HG03432 (cell line): ENCODE results near the gene RAB22A.
"Not testable (repeated sequence)": the region's sequence is repeated elsewhere in the genome, so short reads cannot be mapped to it uniquely, and the experiment has no call there.

Source experiments
- ATAC-seq: cut with Tn5 transposase; IDR thresholded peaks from one replicate; pipeline ENCODE4 v1.9.1; 2021; ENCODE audit warnings: mild to moderate bottlenecking, moderate library complexity; ENCODE audit not compliant: unreplicated experiment

Gene RAB22A

DNA sequence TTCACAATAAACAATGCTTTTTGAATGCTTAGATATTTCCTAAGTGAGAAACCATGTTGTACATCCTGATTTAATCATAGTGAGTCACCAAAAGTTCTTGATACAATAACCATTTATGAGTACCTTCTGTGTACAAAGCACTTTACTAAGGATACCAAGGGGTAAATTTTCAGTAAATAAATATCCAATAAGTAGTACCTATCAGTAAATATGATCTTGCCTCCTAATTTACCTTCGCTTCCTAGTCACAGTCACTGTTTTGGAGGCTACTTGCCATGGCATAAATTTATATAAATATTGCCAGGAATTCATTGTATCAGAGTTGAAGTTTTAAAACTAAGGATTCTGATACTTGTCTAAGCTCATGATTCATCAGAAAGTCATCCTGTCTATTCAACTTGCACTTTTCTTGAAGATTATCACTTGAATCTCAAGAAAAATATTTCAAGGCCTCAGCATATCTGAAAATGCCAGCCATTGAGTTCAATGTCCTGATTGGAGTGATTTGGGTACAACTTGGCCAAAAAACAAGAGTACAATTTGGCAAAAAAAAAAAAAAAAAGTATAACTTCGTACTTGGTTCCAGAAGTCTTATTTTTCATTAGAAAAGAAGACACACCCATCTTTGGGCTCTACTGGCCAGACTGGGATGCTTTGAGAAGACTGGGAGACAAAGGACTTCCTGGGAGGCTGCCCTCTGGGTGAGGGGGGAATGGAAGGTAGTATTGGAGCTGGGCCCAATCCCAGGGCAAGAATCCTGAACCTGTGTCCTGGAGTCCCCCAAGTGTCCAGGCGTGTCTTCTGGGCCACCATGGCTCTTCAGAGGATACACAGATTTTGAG, 32.8 kb downstream of the RAB22A start:
- no peak for ATAC-seq

GRCh38 chr20:58344741-58345140, 35.2 kb downstream of the RAB22A start:
- no peak for ATAC-seq

- ATAC-seq = no peak
Measured at GRCh38 chr20:58349570-58349969, 40.1 kb downstream of the RAB22A start.

GRCh38 chr20:58352468-58352867, 43.0 kb downstream of the RAB22A start:
- ATAC-seq = no peak

- ATAC-seq = no peak
Measured at GRCh38 chr20:58359441-58359840, 49.9 kb downstream of the RAB22A start.

DNA sequence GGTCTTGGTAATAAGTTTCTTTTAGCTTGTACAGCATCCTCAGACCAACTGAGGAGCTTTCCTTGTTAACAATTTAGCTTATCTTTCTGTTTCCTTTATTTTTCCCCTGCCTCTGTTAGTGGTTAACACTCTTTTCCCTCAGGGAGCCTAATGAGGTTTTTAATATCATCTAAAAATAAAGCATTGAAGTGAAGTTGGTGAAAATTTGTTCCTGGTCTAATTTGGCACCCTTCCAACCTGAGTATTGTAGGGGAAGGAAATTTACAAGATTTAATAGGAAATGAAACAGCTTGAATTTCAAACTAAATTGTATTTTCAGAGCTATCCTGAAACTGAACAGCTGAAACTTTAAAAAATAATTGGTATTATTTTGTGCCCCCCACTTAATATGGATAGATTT, 51.4 kb downstream of the RAB22A start:
- ATAC-seq = no peak

- no peak for ATAC-seq
Measured at GRCh38 chr20:58361481-58362205, 52.1 kb downstream of the RAB22A start.

GRCh38 chr20:58362206-58362516, 52.6 kb downstream of the RAB22A start:
- no peak for ATAC-seq

- no peak for ATAC-seq
Measured at GRCh38 chr20:58362970-58363369, 53.5 kb downstream of the RAB22A start.

DNA sequence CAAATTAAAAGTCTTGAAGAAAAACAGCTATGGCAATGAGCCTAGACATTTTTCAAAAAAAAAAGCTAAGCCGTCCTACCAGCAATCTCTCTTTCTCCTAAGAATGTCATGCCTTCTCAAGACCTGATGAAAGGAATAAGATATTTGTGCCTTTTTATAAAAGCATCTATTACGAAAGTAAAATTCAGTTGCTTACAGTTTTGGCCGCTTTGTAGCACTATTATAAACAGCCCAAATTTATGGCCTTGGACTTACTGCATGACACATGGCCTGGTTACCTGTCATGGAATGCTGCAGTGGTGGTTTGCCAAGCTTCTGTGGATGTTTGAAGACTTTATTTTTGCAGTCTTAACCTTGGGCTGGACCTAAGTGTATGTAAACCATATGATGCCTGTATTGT, 57.4 kb downstream of the RAB22A start:
- no peak for ATAC-seq

GRCh38 chr20:58372806-58373205, 63.3 kb downstream of the RAB22A start:
- no peak for ATAC-seq

DNA sequence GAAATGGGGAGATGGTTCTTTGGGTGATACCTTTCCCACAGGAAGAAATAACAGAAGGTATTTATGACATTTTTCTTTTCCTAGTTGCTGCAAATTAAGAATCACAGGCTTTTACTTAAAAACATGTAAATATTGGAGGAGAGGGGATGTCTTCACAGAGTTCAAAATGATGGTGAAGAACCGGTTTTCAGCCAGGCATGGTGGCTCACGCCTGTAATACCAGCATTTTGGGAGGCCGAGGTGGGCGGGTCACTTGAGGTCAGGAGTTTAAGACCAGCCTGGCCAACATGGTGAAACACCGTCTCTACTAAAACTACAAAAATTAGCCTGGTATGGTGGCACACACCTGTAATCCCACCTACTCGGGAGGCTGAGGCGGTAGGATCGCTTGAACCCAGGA, 63.8 kb downstream of the RAB22A start:
- not testable (repeated sequence) for ATAC-seq

- ATAC-seq = no peak
Measured at GRCh38 chr20:58374027-58374850, 64.7 kb downstream of the RAB22A start.

DNA sequence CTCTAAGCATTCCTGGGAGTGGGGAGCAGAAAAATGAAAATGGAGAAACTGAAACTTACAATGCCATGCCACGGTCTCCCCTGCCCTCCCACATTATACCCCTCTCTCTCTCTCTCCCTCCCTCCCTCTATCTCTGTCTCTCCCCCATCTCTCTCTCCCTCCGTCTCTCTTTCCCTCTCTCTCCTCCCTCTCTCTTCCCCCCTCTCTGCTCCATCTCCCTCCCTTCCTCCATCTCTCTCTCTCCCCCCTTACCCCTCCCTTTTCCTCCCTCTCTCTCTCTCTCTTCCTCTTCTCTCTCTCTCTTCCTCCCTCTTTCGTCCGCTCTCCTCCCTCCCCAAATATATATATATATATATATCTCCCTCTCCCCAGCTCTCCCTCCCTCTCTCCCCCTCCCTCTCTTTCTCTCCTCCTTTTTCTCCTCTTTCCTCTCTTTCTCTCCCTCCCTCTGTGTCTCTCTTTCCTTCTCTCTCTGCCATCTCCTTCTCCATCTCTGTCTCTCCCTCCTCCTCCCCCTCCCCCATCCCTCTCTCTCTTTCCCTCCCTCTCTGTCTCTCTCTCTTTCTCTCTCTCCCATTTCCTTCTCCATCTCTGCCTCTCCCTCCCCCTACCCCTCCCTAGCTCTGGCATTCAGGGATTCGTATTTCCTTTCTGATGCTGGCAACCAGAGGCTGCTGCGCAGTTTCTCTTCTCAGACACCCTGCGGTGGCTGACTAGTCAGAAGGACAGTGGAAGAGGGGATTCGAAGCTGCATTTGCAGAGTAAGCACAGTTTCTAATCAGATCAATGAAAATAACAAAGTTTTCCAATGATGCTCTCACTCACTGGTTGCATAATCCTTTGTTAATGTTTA, 65.6 kb downstream of the RAB22A start:
- ATAC-seq = no peak

- no peak for ATAC-seq
Measured at GRCh38 chr20:58375759-58376352, 66.3 kb downstream of the RAB22A start.

DNA sequence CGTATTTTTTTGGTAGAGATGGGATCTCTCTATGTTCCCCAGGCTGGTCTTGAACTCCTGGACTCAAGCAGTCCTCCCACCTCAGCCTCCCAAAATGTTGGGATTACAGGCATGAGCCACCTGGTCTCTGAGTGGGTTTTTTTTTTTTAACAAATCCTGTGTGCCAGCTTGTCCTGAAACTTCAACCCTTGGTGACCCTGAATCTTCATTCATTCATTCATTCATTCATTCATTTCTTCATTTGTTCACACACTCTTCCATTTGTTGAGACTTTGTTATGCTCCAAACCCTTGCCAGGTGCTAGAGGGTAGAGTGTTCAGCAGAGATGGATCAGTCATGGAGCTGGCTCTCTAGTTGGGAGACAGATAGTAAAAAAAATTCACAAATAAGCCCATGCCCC, 67.5 kb downstream of the RAB22A start:
- ATAC-seq = no peak

GRCh38 chr20:58377766-58378401, 68.4 kb downstream of the RAB22A start:
- no peak for ATAC-seq

- ATAC-seq = no peak
Measured at GRCh38 chr20:58378704-58379103, 69.2 kb downstream of the RAB22A start.

DNA sequence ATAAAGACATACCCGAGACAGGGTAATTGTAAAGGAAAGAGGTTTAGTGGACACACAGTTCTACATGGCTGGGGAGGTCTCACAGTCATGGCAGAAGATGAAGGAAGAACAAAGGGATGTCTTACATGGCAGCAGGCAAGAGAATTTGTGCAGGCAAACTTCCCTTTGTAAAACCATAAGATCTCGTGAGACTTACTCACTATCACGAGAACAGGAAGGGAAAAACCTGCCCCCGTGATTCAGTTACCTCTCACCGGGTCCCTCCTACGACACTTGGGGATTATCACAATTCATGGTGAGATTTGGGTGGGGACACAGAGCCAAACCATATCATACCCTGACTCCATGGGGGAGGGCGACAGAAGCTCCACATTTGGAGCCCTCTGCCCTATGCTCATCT, 72.1 kb downstream of the RAB22A start:
- ATAC-seq = no peak

DNA sequence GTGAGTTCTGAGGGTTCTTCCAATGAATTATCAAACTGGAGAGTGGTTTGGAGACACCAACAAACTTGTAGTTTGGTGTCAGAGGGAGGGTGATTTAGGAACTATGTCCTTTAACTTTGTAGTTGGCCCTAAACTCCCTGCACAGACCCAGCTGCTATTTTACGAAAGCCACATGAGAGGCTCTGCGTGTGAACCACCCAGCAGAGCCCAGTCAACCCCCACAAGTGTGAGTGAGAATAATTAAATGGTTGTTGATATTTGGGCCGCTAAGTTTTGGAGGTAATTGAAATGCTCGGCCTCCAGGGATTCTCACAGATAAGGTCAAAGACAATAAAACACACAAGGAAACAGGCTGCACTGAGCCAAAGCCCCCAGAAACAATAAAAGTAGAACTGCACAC, 72.6 kb downstream of the RAB22A start:
- ATAC-seq = no peak
